TTC549 (cell line): Measurements from ENCODE around the gene CHMP2B.
A peak's percentile ranks its signal among the peaks of the same experiment; 100 is the strongest.
"Not testable (repeated sequence)": the region's sequence is repeated elsewhere in the genome, so short reads cannot be mapped to it uniquely, and the experiment has no call there.

Source experiments
- FAIRE-seq: peaks from 2 replicates; lab custom pipeline; 2012; peaks lifted over from hg19 to GRCh38; lab: Jason Lieb, UNC

The CHMP2B gene

GRCh38 chr3:87233805-87234204 is 6.7 kb downstream of the CHMP2B start:
- no peak for FAIRE-seq

GRCh38 chr3:87236093-87236492 is 9.0 kb downstream of the CHMP2B start:
- FAIRE-seq = no peak

- no peak for FAIRE-seq
These were observed 19.7 kb downstream of the CHMP2B start for GRCh38 chr3:87246662-87247429.

- no peak for FAIRE-seq
These were observed 20.3 kb downstream of the CHMP2B start for GRCh38 chr3:87247430-87247773.

GRCh38 chr3:87248231-87248630 is 21.1 kb downstream of the CHMP2B start:
- FAIRE-seq = not testable (repeated sequence)

GRCh38 chr3:87248831-87249230 is 21.7 kb downstream of the CHMP2B start:
- FAIRE-seq = no peak

- no peak for FAIRE-seq
These were observed 22.9 kb downstream of the CHMP2B start for GRCh38 chr3:87250009-87250408.

GRCh38 chr3:87260270-87260669 is 33.2 kb downstream of the CHMP2B start:
- FAIRE-seq = peak; percentile 83

- FAIRE-seq = no peak
These were observed 34.8 kb downstream of the CHMP2B start for GRCh38 chr3:87261925-87262324.

GRCh38 chr3:87267953-87268645 is 41.0 kb downstream of the CHMP2B start:
- no peak for FAIRE-seq

GRCh38 chr3:87268646-87269211 is 41.6 kb downstream of the CHMP2B start:
- no peak for FAIRE-seq

GRCh38 chr3:87269723-87270122 is 42.6 kb downstream of the CHMP2B start:
- no peak for FAIRE-seq

- FAIRE-seq = no peak
These were observed 44.0 kb downstream of the CHMP2B start for GRCh38 chr3:87270908-87271700.

- FAIRE-seq = no peak
These were observed 45.7 kb downstream of the CHMP2B start for GRCh38 chr3:87272718-87273341.

GRCh38 chr3:87276484-87276883 is 49.4 kb downstream of the CHMP2B start, which contains the start of gene POU1F1:
Gene POU1F1, minus strand, starts transcription at chr3:87276584. Its CDS starts 122 bp downstream, at chr3:87276462.
- FAIRE-seq = no peak

- no peak for FAIRE-seq
These were observed 59.9 kb downstream of the CHMP2B start for GRCh38 chr3:87287011-87287410.

GRCh38 chr3:87288446-87288845 is 61.3 kb downstream of the CHMP2B start:
- FAIRE-seq = no peak

GRCh38 chr3:87298111-87298718 is 71.1 kb downstream of the CHMP2B start:
- FAIRE-seq = peak; percentile 94

- not testable (repeated sequence) for FAIRE-seq
These were observed 77.9 kb downstream of the CHMP2B start for GRCh38 chr3:87305031-87305430.
